ENCODE results near the gene CPOX. TPM values are rescaled to one million over a fixed set of nuclear protein-coding genes. Genes with fewer than 3 reads are reported as not detected.

CPOX gene
- total and polyA plus RNA-seq, 8 donors: 4.1 to 43.7 (median 14.9) TPM

- intact Hi-C loops (cut with DNase I; ENCODE audit: low total_unique reads): no loop called here
- H3K36me3 ChIP-seq: no peaks in the 10 kb centered on the region
- no peaks in the 10 kb centered on the region for H3K9me3 ChIP-seq
- no peak overlapping the region for H3K4me3 ChIP-seq
- 59 to 90% (median 77%) methylated on average over 5 of the region's 5 CpGs for WGBS, 5 donors
- no peak overlapping the region for H3K27ac ChIP-seq
- DNase-seq: no peak
- no peaks in the 10 kb centered on the region for H3K4me1 ChIP-seq
- TF ChIP-seq CTCF (IDR thresholded peaks at IDR 0.05) (no peak), POLR2AphosphoS5 (IDR thresholded peaks at IDR 0.05) (no peak), EP300 (IDR thresholded peaks at IDR 0.05) (no peak), POLR2A (IDR thresholded peaks at IDR 0.05) (no peak)
- no peaks in the 10 kb centered on the region for H3K27me3 ChIP-seq
These were observed 44.9 kb downstream of the CPOX start for GRCh38 chr3:98548544-98548943.

GRCh38 chr3:98545940-98546339, 47.5 kb downstream of the CPOX start:
- Histone ChIP-seq H3K27me3 (no peaks in the 10 kb centered on the region), H3K4me3 (no peak overlapping the region), H3K9me3 (no peaks in the 10 kb centered on the region), H3K27ac (no peak overlapping the region), H3K36me3 (no peaks in the 10 kb centered on the region), H3K4me1 (no peaks in the 10 kb centered on the region)
- intact Hi-C loops (cut with DNase I; ENCODE audit: low total_unique reads): no loop called here
- TF ChIP-seq POLR2AphosphoS5 (IDR thresholded peaks at IDR 0.05): no peak
- 65 to 73% (median 67%) methylated on average over 5 of the region's 5 CpGs for WGBS, 5 donors
- no peak for DNase-seq

- H3K36me3 ChIP-seq: no peaks in the 10 kb centered on the region
- no peak overlapping the region for H3K4me3 ChIP-seq
- WGBS, 5 donors: 73 to 100% (median 94%) methylated on average over 1 of the region's 1 CpG
- H3K4me1 ChIP-seq: no peaks in the 10 kb centered on the region
- TF ChIP-seq CTCF (IDR thresholded peaks at IDR 0.05): no peak
- TF ChIP-seq POLR2AphosphoS5 (IDR thresholded peaks at IDR 0.05): no peak
- TF ChIP-seq POLR2A (IDR thresholded peaks at IDR 0.05): no peak
- no peak for TF ChIP-seq EP300 (IDR thresholded peaks at IDR 0.05)
- no peak for DNase-seq
- H3K27ac ChIP-seq: no peak overlapping the region
- H3K9me3 ChIP-seq: no peaks in the 10 kb centered on the region
- no peaks in the 10 kb centered on the region for H3K27me3 ChIP-seq
- intact Hi-C loops (cut with DNase I; ENCODE audit: low total_unique reads): no loop called here
These were observed 50.8 kb downstream of the CPOX start for GRCh38 chr3:98542623-98543022.

- WGBS, 5 donors: 95 to 100% (median 95%) methylated on average over 1 of the region's 1 CpG
- intact Hi-C loops (cut with DNase I; ENCODE audit: low total_unique reads): no loop called here
These were observed 51.7 kb downstream of the CPOX start for GRCh38 chr3:98541695-98542094.

More at GRCh38 chr3:98541695-98542094, 51.7 kb downstream of the CPOX start:
- Histone ChIP-seq H3K9me3 (no peaks in the 10 kb centered on the region), H3K36me3 (no peaks in the 10 kb centered on the region), H3K4me1 (no peaks in the 10 kb centered on the region), H3K27me3 (no peaks in the 10 kb centered on the region), H3K4me3 (no peak overlapping the region), H3K27ac (no peak overlapping the region)
- no peak for DNase-seq
- no peak for TF ChIP-seq EP300 (IDR thresholded peaks at IDR 0.05)
- TF ChIP-seq CTCF (IDR thresholded peaks at IDR 0.05): no peak
- TF ChIP-seq POLR2A (IDR thresholded peaks at IDR 0.05): no peak
- no peak for TF ChIP-seq POLR2AphosphoS5 (IDR thresholded peaks at IDR 0.05)
